K562 (cell line): ENCODE measurements around the gene OR10G8. TPM values are rescaled to one million over a fixed set of nuclear protein-coding genes. Genes with fewer than 3 reads are reported as not detected.

ENCODE experiments used
- HDAC8 ChIP-seq: fragments of 450-650 bp; IDR thresholded peaks from 2 replicates; pipeline ENCODE4 v1.6.1; 2016; ENCODE audit warnings: mild to moderate bottlenecking, missing genetic modification characterization, moderate library complexity, missing compliant biosample characterization
- HMGXB4 ChIP-seq: sonication (generic); formaldehyde crosslinking; IDR thresholded peaks from 2 replicates; pipeline ENCODE4 v1.8.1; 2023; ENCODE audit warnings: mild to moderate bottlenecking, missing genetic modification reagents
- JUNB ChIP-seq: fragments of 450-650 bp; formaldehyde crosslinking; conservative IDR thresholded peaks from 2 replicates; pipeline ENCODE4 v1.4.0; 2020; ENCODE audit warnings: mild to moderate bottlenecking
- KAT8 ChIP-seq: fragments of 450-650 bp; IDR thresholded peaks from 2 replicates; pipeline ENCODE4 v1.6.1; 2016; ENCODE audit warnings: low read depth, mild to moderate bottlenecking
- MBD2 ChIP-seq: sonication (generic); IDR thresholded peaks from 2 replicates; pipeline ENCODE4 v1.6.1; 2016; ENCODE audit warnings: low read depth, borderline replicate concordance
- POLR2B ChIP-seq: fragments of 450-650 bp; IDR thresholded peaks from 2 replicates; pipeline ENCODE4 v1.6.1; 2018; ENCODE audit warnings: low read depth; ENCODE audit not compliant: partially characterized antibody
- PTBP1 ChIP-seq: fragments of 200-400 bp; formaldehyde crosslinking; IDR thresholded peaks from 2 replicates; pipeline ENCODE4 v1.6.1; 2017; ENCODE audit warnings: low read depth, low read length
- RAD51 ChIP-seq: fragments of 450-650 bp; IDR thresholded peaks from 2 replicates; pipeline ENCODE4 v1.7.1; 2016; ENCODE audit warnings: low read depth, mild to moderate bottlenecking, borderline replicate concordance
- SIRT6 ChIP-seq: IDR thresholded peaks from one replicate; pipeline ENCODE4 v1.6.1; 2012; ENCODE audit warnings: low read depth, mild to moderate bottlenecking, control low read depth, inconsistent platforms, low read length, moderate library complexity
- SMAD4 ChIP-seq: fragments of 250-450 bp; sonication (Bioruptor Pico); conservative IDR thresholded peaks from 2 replicates; pipeline ENCODE4 v1.8.0; 2021; ENCODE audit warnings: inconsistent platforms, mild to moderate bottlenecking, moderate library complexity
- TCF3 ChIP-seq: sonication (generic); formaldehyde crosslinking; IDR thresholded peaks from 2 replicates; pipeline ENCODE4 v1.4.0; 2020; ENCODE audit warnings: mild to moderate bottlenecking, missing genetic modification reagents
- U2AF1 ChIP-seq: fragments of 200-400 bp; formaldehyde crosslinking; optimal IDR thresholded peaks from 2 replicates; pipeline ENCODE3; 2017; ENCODE audit warnings: mild to moderate bottlenecking, low read depth, low read length, moderate library complexity
- YY1 ChIP-seq, 3 experiments: IDR thresholded peaks; 2 replicates each; pipeline ENCODE4 v1.6.1; 2011; ENCODE audit warnings: low read length in 2 of 3, mild to moderate bottlenecking in 2 of 3, moderate library complexity in 2 of 3, borderline replicate concordance in 1 of 3, control low read depth in 1 of 3, low read depth in 1 of 3; ENCODE audit not compliant: insufficient read depth in 3 of 3, insufficient replicate concordance in 2 of 3, control insufficient read depth in 1 of 3, insufficient read length in 1 of 3; ENCODE audit errors: extremely low read depth in 1 of 3
- ZFX ChIP-seq: sonication (generic); formaldehyde crosslinking; IDR thresholded peaks from 2 replicates; pipeline ENCODE4 v1.8.0; 2022; ENCODE audit warnings: mild to moderate bottlenecking, missing genetic modification reagents, moderate library complexity
- ZNF175 ChIP-seq: fragments of 200-800 bp; sonication (Bioruptor generic); IDR thresholded peaks from 2 replicates; pipeline ENCODE4 v1.6.1; 2016; ENCODE audit warnings: low read depth, mild to moderate bottlenecking, missing genetic modification characterization, missing compliant biosample characterization
- ZNF444 ChIP-seq: fragments of 250-450 bp; sonication (Bioruptor Pico); IDR thresholded peaks from 2 replicates; pipeline ENCODE4 v1.4.0; 2020; ENCODE audit warnings: mild to moderate bottlenecking, moderate library complexity
- ZNF445 ChIP-seq: fragments of 250-450 bp; sonication (Bioruptor Pico); IDR thresholded peaks from 2 replicates; pipeline ENCODE4 v1.4.0; 2020; ENCODE audit warnings: low read depth, mild to moderate bottlenecking, moderate library complexity
- polyA plus RNA-seq, 8 experiments: library from polyadenylated mRNA; depleted of rRNA in 4 of 8; stranded (reverse) in 5 of 8; unstranded in 3 of 8; fragments of >200 nt; fragmentation: Nextera tagmentation in 2 of 8; fragmentation: Illumina TruSeq in 1 of 8; extraction: Ambion mirVana in 2 of 8; extraction: Trizol in 1 of 8; gene quantifications; 2 replicates each; pipeline versions ENCODE4 v1.2.1 to v1.2.3, GENCODE V29; 2011 to 2014; ENCODE audit warnings: inconsistent platforms in 1 of 8, missing spikeins in 1 of 8
- total RNA-seq, 7 experiments: library from RNA; depleted of rRNA in 6 of 7; stranded (reverse); fragments of >200 nt in 6 of 7; fragmentation: Illumina TruSeq in 2 of 7; extraction: Trizol in 2 of 7; gene quantifications; 2 replicates each; pipeline versions ENCODE4 v1.2.1 to v1.2.3, GENCODE V29; 2011 to 2021; ENCODE audit warnings: low replicate concordance in 1 of 7
- TF ChIP-seq, protein P1 (sequence below): sonication (generic); formaldehyde crosslinking; IDR thresholded peaks from 2 replicates; pipeline ENCODE4 v1.8.0; 2022; ENCODE audit warnings: mild to moderate bottlenecking, missing genetic modification reagents
- TF ChIP-seq, protein P2 (sequence below): fragments of 250-450 bp; sonication (Bioruptor Pico); IDR thresholded peaks from 2 replicates; pipeline ENCODE4 v1.4.0; 2020; ENCODE audit warnings: mild to moderate bottlenecking, moderate library complexity, borderline replicate concordance
- TF ChIP-seq, protein P3 (sequence below): fragments of 200-800 bp; sonication (Bioruptor generic); IDR thresholded peaks from 2 replicates; pipeline ENCODE4 v1.6.1; 2017; ENCODE audit warnings: missing genetic modification characterization, missing compliant biosample characterization

Gene OR10G8
- total and polyA plus RNA-seq, 9 of the 15 experiments (the other 6 are each of a cell fraction or from before 2014, with no cell fraction given), result not detected

- TF ChIP-seq HMGXB4 (CRISPR knock-in tag) (no peak), ZNF444 (CRISPR knock-in tag) (no peak), ZNF175 (CRISPR knock-in tag) (peak; percentile 91), HDAC8 (tag) (no peak), SIRT6 (no peak), U2AF1 (no peak), JUNB (CRISPR knock-in tag) (no peak), KAT8 (no peak), ZFX (no peak), SMAD4 (CRISPR knock-in tag) (peak; percentile 68; the same call in 1 of the 2 replicates), MBD2 (peak; percentile 70), TCF3 (peak; percentile 96), ZNF445 (CRISPR knock-in tag) (no peak), YY1 (IDR thresholded peaks at IDR 0.05; ENCODE audit: borderline replicate concordance in 1 of 3, control insufficient read depth in 1 of 3, extremely low read depth in 1 of 3, insufficient read depth in 3 of 3, insufficient read length in 1 of 3, insufficient replicate concordance in 2 of 3, low read depth in 1 of 3, low read length in 2 of 3) (no peak), RAD51 (peak; percentile 44; the same call in 1 of the 2 replicates), POLR2B (no peak), PTBP1 (no peak)
- TF ChIP-seq, protein P1, sequence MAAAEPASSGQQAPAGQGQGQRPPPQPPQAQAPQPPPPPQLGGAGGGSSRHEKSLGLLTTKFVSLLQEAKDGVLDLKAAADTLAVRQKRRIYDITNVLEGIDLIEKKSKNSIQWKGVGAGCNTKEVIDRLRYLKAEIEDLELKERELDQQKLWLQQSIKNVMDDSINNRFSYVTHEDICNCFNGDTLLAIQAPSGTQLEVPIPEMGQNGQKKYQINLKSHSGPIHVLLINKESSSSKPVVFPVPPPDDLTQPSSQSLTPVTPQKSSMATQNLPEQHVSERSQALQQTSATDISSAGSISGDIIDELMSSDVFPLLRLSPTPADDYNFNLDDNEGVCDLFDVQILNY (CRISPR knock-in tag), result no peak
- TF ChIP-seq, protein P2, sequence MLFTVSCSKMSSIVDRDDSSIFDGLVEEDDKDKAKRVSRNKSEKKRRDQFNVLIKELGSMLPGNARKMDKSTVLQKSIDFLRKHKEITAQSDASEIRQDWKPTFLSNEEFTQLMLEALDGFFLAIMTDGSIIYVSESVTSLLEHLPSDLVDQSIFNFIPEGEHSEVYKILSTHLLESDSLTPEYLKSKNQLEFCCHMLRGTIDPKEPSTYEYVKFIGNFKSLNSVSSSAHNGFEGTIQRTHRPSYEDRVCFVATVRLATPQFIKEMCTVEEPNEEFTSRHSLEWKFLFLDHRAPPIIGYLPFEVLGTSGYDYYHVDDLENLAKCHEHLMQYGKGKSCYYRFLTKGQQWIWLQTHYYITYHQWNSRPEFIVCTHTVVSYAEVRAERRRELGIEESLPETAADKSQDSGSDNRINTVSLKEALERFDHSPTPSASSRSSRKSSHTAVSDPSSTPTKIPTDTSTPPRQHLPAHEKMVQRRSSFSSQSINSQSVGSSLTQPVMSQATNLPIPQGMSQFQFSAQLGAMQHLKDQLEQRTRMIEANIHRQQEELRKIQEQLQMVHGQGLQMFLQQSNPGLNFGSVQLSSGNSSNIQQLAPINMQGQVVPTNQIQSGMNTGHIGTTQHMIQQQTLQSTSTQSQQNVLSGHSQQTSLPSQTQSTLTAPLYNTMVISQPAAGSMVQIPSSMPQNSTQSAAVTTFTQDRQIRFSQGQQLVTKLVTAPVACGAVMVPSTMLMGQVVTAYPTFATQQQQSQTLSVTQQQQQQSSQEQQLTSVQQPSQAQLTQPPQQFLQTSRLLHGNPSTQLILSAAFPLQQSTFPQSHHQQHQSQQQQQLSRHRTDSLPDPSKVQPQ, result 0 out of 2 replicates have a peak, but pooled peaks have one; percentile 27
- TF ChIP-seq, protein P3, sequence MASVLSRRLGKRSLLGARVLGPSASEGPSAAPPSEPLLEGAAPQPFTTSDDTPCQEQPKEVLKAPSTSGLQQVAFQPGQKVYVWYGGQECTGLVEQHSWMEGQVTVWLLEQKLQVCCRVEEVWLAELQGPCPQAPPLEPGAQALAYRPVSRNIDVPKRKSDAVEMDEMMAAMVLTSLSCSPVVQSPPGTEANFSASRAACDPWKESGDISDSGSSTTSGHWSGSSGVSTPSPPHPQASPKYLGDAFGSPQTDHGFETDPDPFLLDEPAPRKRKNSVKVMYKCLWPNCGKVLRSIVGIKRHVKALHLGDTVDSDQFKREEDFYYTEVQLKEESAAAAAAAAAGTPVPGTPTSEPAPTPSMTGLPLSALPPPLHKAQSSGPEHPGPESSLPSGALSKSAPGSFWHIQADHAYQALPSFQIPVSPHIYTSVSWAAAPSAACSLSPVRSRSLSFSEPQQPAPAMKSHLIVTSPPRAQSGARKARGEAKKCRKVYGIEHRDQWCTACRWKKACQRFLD (CRISPR knock-in tag), result peak; percentile 94
These were observed 53.2 kb downstream of the OR10G8 start (continued) for GRCh38 chr11:124079631-124080326.
